GM06990 (cell line): Measurements from ENCODE around the gene PLIN4.

Experiments
- DNase-seq: peaks from one replicate; pipeline ENCODE4 v3.0.0-alpha.2; 2011; ENCODE audit not compliant: insufficient read length; ENCODE audit errors: extremely low read depth
- H3K27me3 ChIP-seq: replicated peaks from 2 replicates; pipeline ENCODE4 v1.6.0; 2011; ENCODE audit warnings: low read length; ENCODE audit not compliant: control insufficient read depth, insufficient read depth
- H3K36me3 ChIP-seq: 2 replicates; pipeline ENCODE4 v1.5.1; 2011; ENCODE audit warnings: low read length; ENCODE audit not compliant: control insufficient read depth, insufficient read depth
- H3K4me3 ChIP-seq: replicated peaks from 2 replicates; pipeline ENCODE4 v1.5.1; 2011; ENCODE audit warnings: low read depth, mild to moderate bottlenecking, control low read depth, low read length
- TF ChIP-seq, protein P1 (sequence below): IDR thresholded peaks from 2 replicates; pipeline ENCODE4 v1.5.1; 2011; ENCODE audit warnings: low read length, control low read depth, mild to moderate bottlenecking, inconsistent platforms; ENCODE audit not compliant: insufficient read depth, poor library complexity, severe bottlenecking

PLIN4 gene

GRCh38 chr19:4499855-4500254 is 18.4 kb downstream of the PLIN4 start:
- TF ChIP-seq, protein P1, sequence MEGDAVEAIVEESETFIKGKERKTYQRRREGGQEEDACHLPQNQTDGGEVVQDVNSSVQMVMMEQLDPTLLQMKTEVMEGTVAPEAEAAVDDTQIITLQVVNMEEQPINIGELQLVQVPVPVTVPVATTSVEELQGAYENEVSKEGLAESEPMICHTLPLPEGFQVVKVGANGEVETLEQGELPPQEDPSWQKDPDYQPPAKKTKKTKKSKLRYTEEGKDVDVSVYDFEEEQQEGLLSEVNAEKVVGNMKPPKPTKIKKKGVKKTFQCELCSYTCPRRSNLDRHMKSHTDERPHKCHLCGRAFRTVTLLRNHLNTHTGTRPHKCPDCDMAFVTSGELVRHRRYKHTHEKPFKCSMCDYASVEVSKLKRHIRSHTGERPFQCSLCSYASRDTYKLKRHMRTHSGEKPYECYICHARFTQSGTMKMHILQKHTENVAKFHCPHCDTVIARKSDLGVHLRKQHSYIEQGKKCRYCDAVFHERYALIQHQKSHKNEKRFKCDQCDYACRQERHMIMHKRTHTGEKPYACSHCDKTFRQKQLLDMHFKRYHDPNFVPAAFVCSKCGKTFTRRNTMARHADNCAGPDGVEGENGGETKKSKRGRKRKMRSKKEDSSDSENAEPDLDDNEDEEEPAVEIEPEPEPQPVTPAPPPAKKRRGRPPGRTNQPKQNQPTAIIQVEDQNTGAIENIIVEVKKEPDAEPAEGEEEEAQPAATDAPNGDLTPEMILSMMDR, result no peak
- H3K27me3 ChIP-seq, result no peaks in the 10 kb centered on the region

GRCh38 chr19:4499318-4499717 is 19.0 kb downstream of the PLIN4 start:
- TF ChIP-seq, protein P1, result no peak
- Histone ChIP-seq H3K27me3 (no peaks in the 10 kb centered on the region), H3K36me3 (peaks cover 27% of the 10 kb centered on the region), H3K4me3 (no peak overlapping the region)
- DNase-seq, result no peak

More at GRCh38 chr19:4499855-4500254, 18.4 kb downstream of the PLIN4 start:
- no peak overlapping the region for H3K4me3 ChIP-seq
- no peak for DNase-seq
- H3K36me3 ChIP-seq, result peaks cover 31% of the 10 kb centered on the region

GRCh38 chr19:4498694-4499093 is 19.6 kb downstream of the PLIN4 start:
- TF ChIP-seq, protein P1, result no peak
- no peak for DNase-seq
- Histone ChIP-seq H3K4me3 (no peak overlapping the region), H3K27me3 (no peaks in the 10 kb centered on the region), H3K36me3 (peaks cover 27% of the 10 kb centered on the region)

GRCh38 chr19:4497770-4498389 is 20.4 kb downstream of the PLIN4 start:
- H3K4me3 ChIP-seq, result no peak overlapping the region

GRCh38 chr19:4496304-4496703 is 22.0 kb downstream of the PLIN4 start:
- Histone ChIP-seq H3K27me3 (no peaks in the 10 kb centered on the region), H3K36me3 (peaks cover 31% of the 10 kb centered on the region), H3K4me3 (no peak overlapping the region)
- DNase-seq, result no peak
- TF ChIP-seq, protein P1, result no peak

More at GRCh38 chr19:4497770-4498389, 20.4 kb downstream of the PLIN4 start:
- H3K27me3 ChIP-seq, result no peaks in the 10 kb centered on the region
- TF ChIP-seq, protein P1, result no peak
- peaks cover 30% of the 10 kb centered on the region for H3K36me3 ChIP-seq
- DNase-seq, result no peak

DNA sequence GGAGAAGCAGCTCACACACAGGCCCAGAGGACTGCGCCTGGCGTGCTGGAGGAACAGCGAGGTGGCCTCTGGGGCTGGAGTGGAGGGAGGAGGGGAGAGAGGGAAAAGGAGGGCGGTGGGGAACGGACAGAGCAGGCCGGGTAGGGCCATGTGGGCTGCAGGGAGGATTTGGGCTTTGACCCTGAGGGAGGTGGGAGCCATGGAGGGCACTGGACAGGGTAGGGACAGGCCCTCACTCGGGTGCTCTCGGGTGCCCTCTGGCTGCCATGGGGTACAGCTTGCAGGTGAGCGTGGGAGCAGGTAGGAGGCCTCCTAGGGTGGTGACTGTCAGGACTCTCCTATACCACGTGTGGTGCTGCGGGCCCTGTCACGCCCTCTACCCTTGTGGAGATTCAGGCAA is 22.8 kb downstream of the PLIN4 start:
- peaks cover 29% of the 10 kb centered on the region for H3K36me3 ChIP-seq

More for the DNA sequence above, 22.8 kb downstream of the PLIN4 start:
- DNase-seq, result no peak
- TF ChIP-seq, protein P1, result peak; percentile 52
- Histone ChIP-seq H3K4me3 (no peak overlapping the region), H3K27me3 (no peaks in the 10 kb centered on the region)
